Measurements from ENCODE around the gene CLK3.

DNA sequence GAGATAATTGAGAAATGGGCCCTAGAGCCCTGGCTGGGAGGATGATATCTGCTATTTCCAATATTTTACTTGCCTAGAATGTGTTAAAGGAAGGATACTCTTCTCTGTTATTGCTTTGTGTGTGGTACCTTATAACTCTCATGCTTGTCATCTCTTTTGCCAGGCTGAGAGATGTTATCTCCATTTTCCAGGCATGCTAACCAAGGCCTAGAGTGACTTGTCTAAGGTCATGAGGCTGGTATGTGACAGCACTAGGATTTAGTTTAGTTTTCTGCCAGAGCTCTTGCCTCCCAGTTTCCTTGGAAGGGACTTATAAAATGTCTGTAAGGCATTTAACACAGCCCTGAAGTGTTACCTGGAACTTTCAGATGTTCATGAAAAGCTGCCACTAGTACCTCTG lies 1.4 kb downstream of the CLK3 start:
- TF ChIP-seq, protein P1, sequence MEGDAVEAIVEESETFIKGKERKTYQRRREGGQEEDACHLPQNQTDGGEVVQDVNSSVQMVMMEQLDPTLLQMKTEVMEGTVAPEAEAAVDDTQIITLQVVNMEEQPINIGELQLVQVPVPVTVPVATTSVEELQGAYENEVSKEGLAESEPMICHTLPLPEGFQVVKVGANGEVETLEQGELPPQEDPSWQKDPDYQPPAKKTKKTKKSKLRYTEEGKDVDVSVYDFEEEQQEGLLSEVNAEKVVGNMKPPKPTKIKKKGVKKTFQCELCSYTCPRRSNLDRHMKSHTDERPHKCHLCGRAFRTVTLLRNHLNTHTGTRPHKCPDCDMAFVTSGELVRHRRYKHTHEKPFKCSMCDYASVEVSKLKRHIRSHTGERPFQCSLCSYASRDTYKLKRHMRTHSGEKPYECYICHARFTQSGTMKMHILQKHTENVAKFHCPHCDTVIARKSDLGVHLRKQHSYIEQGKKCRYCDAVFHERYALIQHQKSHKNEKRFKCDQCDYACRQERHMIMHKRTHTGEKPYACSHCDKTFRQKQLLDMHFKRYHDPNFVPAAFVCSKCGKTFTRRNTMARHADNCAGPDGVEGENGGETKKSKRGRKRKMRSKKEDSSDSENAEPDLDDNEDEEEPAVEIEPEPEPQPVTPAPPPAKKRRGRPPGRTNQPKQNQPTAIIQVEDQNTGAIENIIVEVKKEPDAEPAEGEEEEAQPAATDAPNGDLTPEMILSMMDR (IDR thresholded peaks at IDR 0.05 in 4 of 5, conservative IDR thresholded peaks at IDR 0.05 in 1 of 5), result no peak
- TF ChIP-seq POLR2A (IDR thresholded peaks at IDR 0.05), result no peak

Measured in gastrocnemius medialis (tissue), 4 donors.